Stimulated activated CD4-positive, alpha-beta T cell treated with anti-CD3 and anti-CD28 coated beads, Interleukin-2, amount 100 ng/mL, for 24 hours (primary cell): Measurements from ENCODE around the gene RAI1.
A peak's percentile ranks its signal among the peaks of the same experiment; 100 is the strongest.

Source experiments
- DNase-seq, 2 donors: peaks; one replicate each; pipeline ENCODE4 v3.0.0-alpha.2; 2020

Gene RAI1

GRCh38 chr17:17736205-17737183, 55.2 kb downstream of the RAI1 start:
- no peak for DNase-seq

- DNase-seq = no peak
These were observed 57.0 kb downstream of the RAI1 start for GRCh38 chr17:17737961-17738894.

GRCh38 chr17:17738901-17739300, 57.6 kb downstream of the RAI1 start:
- DNase-seq = no peak

GRCh38 chr17:17739388-17740066, 58.3 kb downstream of the RAI1 start:
- no peak for DNase-seq

GRCh38 chr17:17740615-17741348, 59.5 kb downstream of the RAI1 start:
- DNase-seq = peak; percentile 37 to 47

- DNase-seq = no peak
These were observed 60.2 kb downstream of the RAI1 start for GRCh38 chr17:17741349-17742023.

- DNase-seq = no peak
These were observed 60.9 kb downstream of the RAI1 start for GRCh38 chr17:17742133-17742621.

GRCh38 chr17:17742688-17743390, 61.6 kb downstream of the RAI1 start:
- no peak for DNase-seq

- DNase-seq = no peak
These were observed 62.3 kb downstream of the RAI1 start for GRCh38 chr17:17743391-17744112.

- no peak for DNase-seq
These were observed 62.9 kb downstream of the RAI1 start for GRCh38 chr17:17744116-17744515.

GRCh38 chr17:17745476-17746455, 64.5 kb downstream of the RAI1 start:
- DNase-seq = no peak

- DNase-seq = no peak
These were observed 66.9 kb downstream of the RAI1 start for GRCh38 chr17:17748179-17748578.

- DNase-seq = no peak
These were observed 67.3 kb downstream of the RAI1 start for GRCh38 chr17:17748604-17749003.

- no peak for DNase-seq
These were observed 67.9 kb downstream of the RAI1 start for GRCh38 chr17:17749025-17749772.

- peak; percentile 51 for DNase-seq
These were observed 68.7 kb downstream of the RAI1 start for GRCh38 chr17:17749921-17750320.

GRCh38 chr17:17750881-17751280, 69.6 kb downstream of the RAI1 start:
- peak; percentile 25 to 40 for DNase-seq

- DNase-seq = peak; percentile 22 to 37
These were observed 70.3 kb downstream of the RAI1 start for GRCh38 chr17:17751489-17752088.
